SW480 (cell line): ENCODE measurements around the gene PHACTR3.
A peak's percentile ranks its signal among the peaks of the same experiment; 100 is the strongest.
"Not testable (repeated sequence)": the region's sequence is repeated elsewhere in the genome, so short reads cannot be mapped to it uniquely, and the experiment has no call there.

Experiments used
- DNase-seq: peaks from one replicate; pipeline ENCODE4 v3.0.0-alpha.2; 2016; ENCODE audit warnings: low spot score

The PHACTR3 gene

GRCh38 chr20:59589086-59589684 is 15.2 kb upstream of the PHACTR3 start:
- DNase-seq: no peak

- no peak for DNase-seq
Observed at GRCh38 chr20:59591061-59591460, 13.3 kb upstream of the PHACTR3 start.

GRCh38 chr20:59596690-59597089 is 7.7 kb upstream of the PHACTR3 start:
- DNase-seq: no peak

- DNase-seq: no peak
Observed at GRCh38 chr20:59597240-59597639, 7.1 kb upstream of the PHACTR3 start.

- peak; percentile 77 for DNase-seq
Observed at GRCh38 chr20:59598625-59599310, 5.6 kb upstream of the PHACTR3 start.

GRCh38 chr20:59599941-59600340 is 4.4 kb upstream of the PHACTR3 start:
- no peak for DNase-seq

GRCh38 chr20:59600472-59600871 is 3.9 kb upstream of the PHACTR3 start:
- no peak for DNase-seq

GRCh38 chr20:59602546-59603080 is 1.7 kb upstream of the PHACTR3 start:
- no peak for DNase-seq

GRCh38 chr20:59603176-59603575 is 1.2 kb upstream of the PHACTR3 start:
- DNase-seq: no peak

GRCh38 chr20:59604741-59605600 is 631 bp downstream of the PHACTR3 start:
- DNase-seq: no peak

GRCh38 chr20:59605601-59606364 is 1.4 kb downstream of the PHACTR3 start:
- DNase-seq: no peak

GRCh38 chr20:59606566-59606965 is 2.2 kb downstream of the PHACTR3 start:
- DNase-seq: no peak

GRCh38 chr20:59608396-59608795 is 4.1 kb downstream of the PHACTR3 start:
- DNase-seq: no peak

GRCh38 chr20:59608871-59609270 is 4.5 kb downstream of the PHACTR3 start:
- no peak for DNase-seq

GRCh38 chr20:59611286-59611685 is 6.9 kb downstream of the PHACTR3 start:
- no peak for DNase-seq

- DNase-seq: no peak
Observed at GRCh38 chr20:59613861-59614260, 9.5 kb downstream of the PHACTR3 start.

GRCh38 chr20:59614714-59615113 is 10.4 kb downstream of the PHACTR3 start:
- DNase-seq: no peak

- no peak for DNase-seq
Observed at GRCh38 chr20:59616306-59616705, 12.0 kb downstream of the PHACTR3 start.

- no peak for DNase-seq
Observed at GRCh38 chr20:59617221-59617620, 12.9 kb downstream of the PHACTR3 start.

GRCh38 chr20:59618131-59618530 is 13.8 kb downstream of the PHACTR3 start:
- DNase-seq: no peak

- DNase-seq: not testable (repeated sequence)
Observed at GRCh38 chr20:59618585-59618984, 14.2 kb downstream of the PHACTR3 start.
